HG03060 (cell line): ENCODE measurements around the gene MAB21L1.

Experiments used
- ATAC-seq: cut with Tn5 transposase; IDR thresholded peaks from one replicate; pipeline ENCODE4 v1.9.1; 2021; ENCODE audit warnings: low read depth, moderate number of reproducible peaks; ENCODE audit not compliant: unreplicated experiment

The MAB21L1 gene

DNA sequence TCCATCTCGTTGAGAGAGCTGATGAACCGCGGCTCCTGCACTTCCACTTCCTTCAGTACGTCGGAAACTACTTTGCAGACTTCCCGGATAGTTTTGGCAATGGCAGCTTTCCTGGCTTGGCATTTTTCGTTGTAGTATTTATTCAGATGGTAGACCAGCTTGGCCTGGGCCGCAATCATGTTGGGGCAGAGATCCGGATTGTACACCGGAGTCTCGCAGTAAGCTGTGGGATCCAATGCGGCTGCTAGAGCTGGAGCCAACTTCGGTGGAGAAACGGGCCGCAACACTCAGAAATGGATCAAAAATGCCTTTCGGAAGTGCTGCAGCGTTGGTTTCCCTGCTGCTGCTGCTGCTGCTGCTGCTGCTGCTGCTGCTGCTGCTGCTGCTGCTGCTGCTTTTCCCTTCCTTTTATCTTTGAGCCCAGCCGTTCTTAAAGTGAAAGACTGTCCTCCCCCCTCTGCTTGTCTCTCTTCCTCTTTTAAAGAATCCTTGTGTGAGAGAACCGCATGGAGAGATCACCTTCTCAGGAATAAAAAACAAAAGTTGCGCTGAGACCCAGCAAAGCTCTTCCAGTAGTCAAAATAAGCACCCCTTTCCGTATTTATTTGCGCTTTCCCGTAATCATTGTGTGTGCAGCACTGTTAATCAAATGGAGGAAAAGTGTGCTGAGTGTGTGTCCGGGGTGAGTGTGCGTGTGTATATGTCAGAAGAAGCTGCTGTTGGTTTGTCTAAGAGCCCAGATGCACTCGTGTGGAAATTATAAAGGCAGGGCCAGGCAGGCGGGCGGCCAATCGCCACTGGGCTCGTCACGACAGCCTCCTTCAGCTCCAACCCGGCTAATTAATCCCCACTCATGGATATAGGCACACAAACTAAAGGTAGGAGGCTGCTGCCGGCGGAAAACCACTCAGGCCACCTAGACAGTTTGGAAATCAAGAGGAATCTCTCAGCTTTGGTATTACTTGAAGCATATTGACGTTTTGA, at the start of gene MAB21L1:
Gene MAB21L1, minus strand, starts transcription at position 730 of the 984 bp plus-strand sequence. Its CDS starts 551 bp downstream, at position 179.
- no peak for ATAC-seq

DNA sequence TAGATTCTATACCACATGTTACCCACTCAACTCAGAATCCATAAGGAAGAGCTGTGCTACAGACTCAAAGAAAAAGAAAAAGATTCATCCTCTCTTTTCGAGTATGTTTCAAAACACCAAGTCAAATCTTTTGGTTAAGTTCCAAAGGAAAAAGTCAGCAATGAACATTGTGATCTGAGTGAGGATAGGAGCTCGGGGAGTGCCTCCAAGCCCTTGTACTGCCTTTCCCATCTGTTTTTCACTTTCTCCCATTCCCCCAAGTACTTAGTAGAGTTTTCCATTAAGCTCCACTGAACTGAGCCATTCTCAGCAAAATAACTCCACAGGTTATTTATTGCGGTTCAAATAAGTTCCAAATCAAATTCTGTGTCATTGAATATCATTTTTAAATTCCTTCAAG, 47.7 kb upstream of the MAB21L1 start:
- ATAC-seq: no peak

DNA sequence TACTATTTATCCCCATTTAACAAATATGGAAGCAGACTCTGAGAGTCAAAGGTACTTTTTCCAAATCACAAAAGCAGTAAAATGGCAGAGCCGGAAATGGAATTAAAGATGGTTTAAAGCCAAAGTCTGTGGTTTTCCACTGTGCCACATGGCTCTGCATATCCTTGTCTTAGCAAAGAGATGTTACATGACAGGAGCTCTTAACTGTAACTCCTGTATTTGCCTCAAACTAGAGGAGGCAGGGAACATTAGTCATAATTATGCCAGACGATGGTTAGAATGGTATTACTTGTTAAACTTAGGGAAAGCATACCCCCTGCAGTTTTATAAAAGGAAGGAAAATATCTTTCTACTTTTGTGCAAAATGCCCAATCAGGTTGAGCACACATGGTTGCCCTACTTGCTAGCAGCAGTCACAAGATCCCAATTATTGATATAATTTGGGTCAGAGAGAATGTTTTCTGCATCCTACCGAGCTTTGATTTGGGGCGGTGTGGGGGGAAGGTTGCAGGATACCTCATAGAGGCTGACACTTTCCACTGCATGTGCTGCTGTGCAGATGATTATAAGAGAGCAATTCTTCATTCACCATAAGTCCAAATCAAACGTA, 42.0 kb upstream of the MAB21L1 start:
- no peak for ATAC-seq

DNA sequence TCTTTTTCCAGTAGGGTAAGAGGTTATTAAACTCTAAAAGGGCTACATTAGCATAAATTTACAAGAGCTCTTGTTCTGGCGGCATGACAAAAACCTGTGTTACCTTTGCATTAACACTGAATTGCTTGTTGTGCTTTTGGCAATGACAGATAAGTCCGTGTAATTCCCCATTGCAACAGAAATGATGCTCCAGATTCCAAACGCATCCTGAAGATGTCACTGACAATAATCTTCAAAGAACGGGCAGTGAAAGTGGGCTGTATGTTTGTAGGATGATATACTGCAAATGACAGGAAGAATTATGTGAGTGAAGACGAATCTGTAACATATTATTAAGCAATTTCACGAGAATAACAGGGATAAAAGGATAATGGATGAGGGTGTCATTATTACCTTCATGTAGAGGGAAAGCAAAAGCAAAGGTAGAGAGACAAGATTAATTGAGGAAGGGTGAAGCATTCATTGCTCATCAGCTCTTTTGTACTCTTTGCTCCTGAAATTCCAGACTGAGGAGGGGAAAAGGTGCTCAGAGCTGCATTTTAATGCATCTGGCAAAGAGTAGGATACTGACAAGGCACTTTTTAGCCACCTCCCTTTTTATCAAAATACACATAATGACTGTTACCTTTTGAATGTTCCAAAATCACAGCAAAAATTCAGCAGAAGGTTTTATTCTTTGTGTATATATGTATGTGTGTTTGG, 38.5 kb upstream of the MAB21L1 start:
- ATAC-seq: no peak

- ATAC-seq: no peak
Observed at GRCh38 chr13:35514061-35514477, 37.6 kb upstream of the MAB21L1 start.

DNA sequence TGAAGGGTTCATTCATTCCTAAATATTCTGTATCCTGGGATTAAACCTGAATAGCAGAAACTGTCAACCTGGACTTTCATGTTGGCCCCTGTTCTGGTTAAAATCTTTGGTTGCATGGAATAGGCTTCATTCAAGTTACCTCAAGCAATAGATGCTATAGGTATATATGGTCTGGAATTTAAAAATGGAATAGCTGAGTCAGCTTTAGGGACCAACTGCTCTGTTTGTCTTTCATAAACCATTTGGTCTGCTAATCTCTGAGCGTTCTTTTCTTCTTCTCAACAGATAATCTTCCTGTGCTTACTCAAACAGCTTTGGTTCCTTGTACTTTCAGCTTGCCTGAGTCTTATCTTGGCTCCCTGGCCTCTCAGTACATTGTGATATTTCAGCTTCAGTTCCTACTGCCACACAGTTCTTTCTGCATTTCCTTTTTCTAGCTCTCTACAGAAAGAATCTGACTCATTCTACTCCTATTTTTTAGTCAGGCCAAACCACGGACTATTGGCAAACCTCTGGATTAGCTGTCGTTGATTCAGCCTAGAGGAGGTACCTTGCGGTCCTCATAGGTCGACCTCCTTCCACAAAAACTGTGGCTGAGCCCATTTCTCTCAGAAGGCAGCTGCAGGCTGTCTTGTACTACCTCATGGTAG, 35.9 kb upstream of the MAB21L1 start:
- no peak for ATAC-seq

- ATAC-seq: no peak
Observed at GRCh38 chr13:35502456-35502855, 26.0 kb upstream of the MAB21L1 start.

DNA sequence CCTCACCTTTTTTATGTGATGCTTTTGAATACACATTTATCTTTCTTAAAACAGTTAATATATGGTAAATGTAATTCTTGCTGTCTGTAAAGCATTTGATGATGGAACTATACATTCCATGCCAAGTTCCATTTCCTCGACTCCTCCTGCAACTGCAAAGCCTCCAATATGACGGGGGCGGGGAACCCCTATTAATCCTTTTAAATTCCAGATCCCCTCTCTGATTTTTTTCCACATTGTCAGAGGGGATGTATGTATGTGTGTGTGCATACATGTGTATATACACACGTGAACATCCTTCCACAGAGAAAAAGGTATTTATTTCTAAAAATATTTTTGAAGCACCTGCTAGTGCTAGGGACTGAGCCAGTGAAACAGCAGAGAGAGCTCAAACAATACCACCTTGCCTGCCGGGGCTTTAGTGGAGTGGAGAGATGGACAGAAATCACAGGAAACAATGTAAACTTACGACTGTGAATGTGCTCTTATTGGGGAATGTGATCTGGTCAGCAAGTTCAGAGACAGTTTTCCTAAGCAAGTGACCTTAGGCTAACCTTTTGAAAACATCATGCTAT, 25.3 kb upstream of the MAB21L1 start:
- no peak for ATAC-seq

DNA sequence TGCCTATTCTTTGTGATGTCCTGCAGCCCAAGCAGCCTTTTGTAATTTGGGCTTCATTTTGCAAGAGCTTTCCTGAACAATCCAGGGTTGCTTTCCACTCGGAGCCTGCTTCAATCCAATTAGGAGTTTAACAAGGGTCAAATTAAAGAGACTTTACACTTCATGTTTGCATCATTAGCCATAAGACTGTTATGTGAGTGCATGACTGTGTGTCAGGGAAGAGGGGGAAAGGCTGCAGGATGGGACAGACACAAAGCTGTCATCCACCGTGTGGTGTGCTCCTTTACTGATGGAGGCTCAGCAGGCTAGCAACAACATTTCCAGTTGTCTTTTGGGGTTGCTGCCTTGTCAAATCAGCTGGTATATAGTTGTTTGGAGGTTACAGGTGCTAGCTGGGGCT, 23.7 kb upstream of the MAB21L1 start:
- no peak for ATAC-seq

- ATAC-seq: no peak
Observed at GRCh38 chr13:35499676-35500075, 23.2 kb upstream of the MAB21L1 start.

- no peak for ATAC-seq
Observed at GRCh38 chr13:35499196-35499662, 22.7 kb upstream of the MAB21L1 start.

DNA sequence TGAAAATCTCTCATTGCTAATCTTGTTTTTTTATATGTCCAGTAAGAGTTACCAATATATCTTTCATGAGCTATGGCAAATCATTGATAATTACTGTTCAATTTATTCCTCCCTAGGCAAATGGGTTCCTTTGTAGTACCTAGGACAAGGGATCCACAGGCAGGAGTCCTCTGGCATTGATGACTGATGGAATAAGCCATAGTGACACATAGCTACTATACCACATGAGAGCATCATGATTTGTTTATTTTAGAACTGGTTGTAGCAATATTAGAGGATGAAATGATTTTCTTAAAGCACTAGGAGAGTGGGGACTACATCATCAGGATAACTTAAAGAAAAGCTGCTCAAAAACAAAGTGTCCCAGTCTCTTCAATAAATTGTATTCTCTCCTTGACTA, 21.7 kb upstream of the MAB21L1 start:
- no peak for ATAC-seq

GRCh38 chr13:35496761-35497386, 20.4 kb upstream of the MAB21L1 start:
- no peak for ATAC-seq

DNA sequence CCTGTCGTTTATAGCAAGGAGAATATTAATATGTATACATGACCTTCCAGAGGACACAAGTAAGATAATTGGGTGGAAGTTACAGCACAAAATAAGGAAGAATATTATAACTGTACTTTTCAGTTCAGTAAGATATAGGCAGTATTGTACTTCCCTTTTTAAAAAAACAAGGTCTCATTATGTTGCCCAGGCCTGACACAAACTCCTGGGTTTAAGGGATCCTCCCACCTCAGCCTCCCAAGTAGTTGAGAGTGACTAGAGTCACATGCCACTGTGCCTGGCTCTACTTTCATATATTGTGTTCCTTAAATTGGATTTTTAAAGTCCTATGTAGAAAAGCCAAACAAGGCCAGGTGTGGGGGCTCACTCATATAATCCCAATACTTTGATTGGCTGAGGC, 19.5 kb upstream of the MAB21L1 start:
- ATAC-seq: no peak

GRCh38 chr13:35489050-35489449, 12.6 kb upstream of the MAB21L1 start:
- no peak for ATAC-seq

GRCh38 chr13:35485424-35485823, 8.9 kb upstream of the MAB21L1 start:
- ATAC-seq: no peak

- ATAC-seq: no peak
Observed at GRCh38 chr13:35484384-35484783, 7.9 kb upstream of the MAB21L1 start.

DNA sequence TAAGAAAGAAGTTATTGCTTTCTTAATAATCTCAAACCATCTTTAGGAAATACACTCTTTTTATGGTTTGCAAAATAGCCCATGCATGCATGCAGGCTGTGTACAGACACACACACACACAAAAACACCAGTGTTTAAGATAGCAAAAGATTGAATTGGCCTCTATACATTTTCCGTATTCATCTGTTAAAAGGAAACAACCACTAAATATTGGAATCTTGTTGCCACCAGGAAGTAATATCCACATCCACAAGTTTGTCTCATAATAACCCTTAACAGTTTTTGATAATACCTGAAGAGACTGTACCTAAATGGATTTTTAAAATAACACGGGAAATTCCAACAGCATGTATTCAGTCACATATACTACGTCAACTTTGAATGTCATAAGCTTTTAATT, 7.3 kb upstream of the MAB21L1 start:
- no peak for ATAC-seq

DNA sequence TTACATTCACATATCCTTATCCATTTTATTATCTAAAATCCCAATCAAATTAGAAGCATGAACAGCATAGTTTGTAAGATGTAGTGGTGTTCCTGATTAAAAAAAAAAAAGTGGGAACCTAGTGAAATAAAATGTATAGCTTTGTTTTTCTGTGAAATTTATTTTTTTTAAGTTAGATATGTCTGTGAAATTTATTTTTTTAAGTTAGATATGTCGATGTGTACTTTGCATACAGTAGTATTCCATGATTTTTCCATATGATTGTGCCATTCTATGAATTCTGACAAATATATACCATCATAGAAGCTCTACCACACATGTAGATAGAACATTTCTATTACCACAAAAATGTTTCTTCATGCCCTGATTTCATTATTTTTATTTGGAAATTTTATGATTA, 6.0 kb upstream of the MAB21L1 start:
- no peak for ATAC-seq

GRCh38 chr13:35481777-35482176, 5.3 kb upstream of the MAB21L1 start:
- ATAC-seq: no peak
